ENCODE measurements around the gene MITF. TPM values are rescaled to one million over a fixed set of nuclear protein-coding genes. Genes with fewer than 3 reads are reported as not detected.

The MITF gene
- total RNA-seq, 1 experiment from 2014 or later, result 1.9 TPM

DNA sequence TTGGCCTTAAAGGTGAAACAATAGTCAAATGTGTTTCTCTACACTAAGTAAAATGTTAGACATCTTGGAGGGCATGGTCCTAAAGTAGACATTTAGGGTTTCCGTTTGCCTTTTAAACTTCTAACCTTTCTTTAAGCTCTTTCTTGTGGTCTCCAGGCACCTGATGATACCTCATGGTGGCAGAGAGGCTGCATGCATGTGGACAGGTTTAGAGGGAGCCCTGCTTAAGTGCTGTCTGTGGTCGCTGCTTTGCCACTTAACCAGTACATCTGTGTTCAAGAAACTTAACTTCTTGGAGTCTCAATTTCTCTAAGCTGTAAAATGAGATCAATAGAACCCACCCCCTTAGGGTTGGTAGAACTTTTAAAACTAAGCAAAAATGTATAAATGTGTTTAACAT is 6.2 kb downstream of the MITF start:
- Histone ChIP-seq H3K27ac (ENCODE audit: low read depth, low read length) (no peak overlapping the region), H3K9me2 (ENCODE audit: insufficient read depth) (no peaks in the 10 kb centered on the region), H3K4me3 (replicated peaks in 1 of 2; ENCODE audit: low read depth in 1 of 2, low read length in 2 of 2) (no peak overlapping the region), H2AFZ (ENCODE audit: low read depth, low read length, poor library complexity, severe bottlenecking) (no peak overlapping the region), H3K36me3 (ENCODE audit: control insufficient read depth in 1 of 2, insufficient read depth in 2 of 2, low read length in 2 of 2) (no peaks in the 10 kb centered on the region), H3K9me3 (ENCODE audit: control insufficient read depth in 1 of 2, insufficient read depth in 1 of 2, low read depth in 1 of 2, low read length in 2 of 2) (no peaks in the 10 kb centered on the region), H3K4me1 (ENCODE audit: control insufficient read depth in 1 of 2, insufficient read depth in 2 of 2, low read length in 2 of 2) (no peaks in the 10 kb centered on the region), H3K9ac (ENCODE audit: low read length) (no peak overlapping the region), H3K79me2 (ENCODE audit: insufficient read depth, low read length) (no peaks in the 10 kb centered on the region), H3K27me3 (ENCODE audit: insufficient read depth, low read length) (peaks cover 8% of the 10 kb centered on the region), H4K20me1 (ENCODE audit: insufficient read depth) (no peaks in the 10 kb centered on the region), H3K4me2 (ENCODE audit: low read length) (no peak overlapping the region)
- ChIA-PET POLR2A (no interaction called here), RAD21 (ENCODE audit: low non-redundant PET in 1 of 2, low total read pairs in 2 of 2, uncharacterized antibody in 2 of 2, unreplicated experiment in 2 of 2) (no interaction called here), CTCF (no interaction called here)
- DNase-seq (ENCODE audit: low read depth, low spot score) (no peak), ATAC-seq (no peak)
- TF ChIP-seq YY1 (IDR thresholded peaks at IDR 0.05; ENCODE audit: extremely low read depth, insufficient replicate concordance, low read depth, low read length), result no peak
- no peak for TF ChIP-seq FOSL1 (IDR thresholded peaks at IDR 0.05; ENCODE audit: low read depth)
- TF ChIP-seq JUND (IDR thresholded peaks at IDR 0.05), result no peak
- intact Hi-C loops (cut with micrococcal nuclease), result no loop called here
- BruUV-seq (replicated peaks), result no TSS peak

DNA sequence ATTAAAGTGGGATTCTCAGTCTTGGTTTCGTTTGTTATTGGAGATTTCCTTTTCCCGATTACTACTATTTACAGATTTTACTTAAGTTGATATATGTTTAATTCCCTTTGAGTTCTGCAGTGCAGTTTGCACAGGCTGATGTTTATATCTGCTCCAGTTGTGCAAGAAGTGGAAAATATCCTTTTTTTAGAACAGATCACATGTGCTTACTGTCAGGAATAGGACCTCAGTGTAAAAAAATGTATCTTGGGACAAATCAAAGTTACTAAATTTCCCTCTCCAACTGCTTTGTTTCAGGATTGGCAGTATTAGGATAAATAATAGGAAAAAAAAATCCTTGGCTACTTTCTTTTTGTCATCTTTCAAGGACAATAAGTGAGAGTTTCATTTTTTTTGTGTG is 6.9 kb downstream of the MITF start:
- no peaks in the 10 kb centered on the region for H3K79me2 ChIP-seq (ENCODE audit: insufficient read depth, low read length)
- intact Hi-C loops (cut with micrococcal nuclease), result no loop called here
- H3K4me1 ChIP-seq (ENCODE audit: control insufficient read depth in 1 of 2, insufficient read depth in 2 of 2, low read length in 2 of 2), result no peaks in the 10 kb centered on the region
- no peak overlapping the region for H3K4me3 ChIP-seq (replicated peaks in 1 of 2; ENCODE audit: low read depth in 1 of 2, low read length in 2 of 2)
- H2AFZ ChIP-seq (ENCODE audit: low read depth, low read length, poor library complexity, severe bottlenecking), result no peak overlapping the region
- ChIA-PET RAD21 (ENCODE audit: low non-redundant PET in 1 of 2, low total read pairs in 2 of 2, uncharacterized antibody in 2 of 2, unreplicated experiment in 2 of 2) (no interaction called here), POLR2A (no interaction called here), CTCF (no interaction called here)
- no peak overlapping the region for H3K4me2 ChIP-seq (ENCODE audit: low read length)
- no peaks in the 10 kb centered on the region for H3K9me3 ChIP-seq (ENCODE audit: control insufficient read depth in 1 of 2, insufficient read depth in 1 of 2, low read depth in 1 of 2, low read length in 2 of 2)
- DNase-seq (ENCODE audit: low read depth, low spot score) (no peak), ATAC-seq (no peak)
- peaks cover 8% of the 10 kb centered on the region for H3K27me3 ChIP-seq (ENCODE audit: insufficient read depth, low read length)
- no peak overlapping the region for H3K27ac ChIP-seq (ENCODE audit: low read depth, low read length)
- BruUV-seq (replicated peaks), result no TSS peak
- no peaks in the 10 kb centered on the region for H3K9me2 ChIP-seq (ENCODE audit: insufficient read depth)
- no peaks in the 10 kb centered on the region for H4K20me1 ChIP-seq (ENCODE audit: insufficient read depth)
- H3K36me3 ChIP-seq (ENCODE audit: control insufficient read depth in 1 of 2, insufficient read depth in 2 of 2, low read length in 2 of 2), result no peaks in the 10 kb centered on the region
- no peak for TF ChIP-seq ZFX (IDR thresholded peaks at IDR 0.05)
- TF ChIP-seq TCF7L2 (IDR thresholded peaks at IDR 0.05; ENCODE audit: borderline replicate concordance, extremely low read depth, insufficient read depth, insufficient read length), result no peak
- no peak for TF ChIP-seq EZH2 (IDR thresholded peaks at IDR 0.05)
- TF ChIP-seq SIN3A (IDR thresholded peaks at IDR 0.05; ENCODE audit: low read depth), result no peak
- no peak for TF ChIP-seq ELF1 (IDR thresholded peaks at IDR 0.05; ENCODE audit: borderline replicate concordance, low read depth)
- no peak for TF ChIP-seq POLR2A (IDR thresholded peaks at IDR 0.05; ENCODE audit: borderline replicate concordance, extremely low read depth, insufficient read depth, insufficient read length)
- TF ChIP-seq, protein P1, sequence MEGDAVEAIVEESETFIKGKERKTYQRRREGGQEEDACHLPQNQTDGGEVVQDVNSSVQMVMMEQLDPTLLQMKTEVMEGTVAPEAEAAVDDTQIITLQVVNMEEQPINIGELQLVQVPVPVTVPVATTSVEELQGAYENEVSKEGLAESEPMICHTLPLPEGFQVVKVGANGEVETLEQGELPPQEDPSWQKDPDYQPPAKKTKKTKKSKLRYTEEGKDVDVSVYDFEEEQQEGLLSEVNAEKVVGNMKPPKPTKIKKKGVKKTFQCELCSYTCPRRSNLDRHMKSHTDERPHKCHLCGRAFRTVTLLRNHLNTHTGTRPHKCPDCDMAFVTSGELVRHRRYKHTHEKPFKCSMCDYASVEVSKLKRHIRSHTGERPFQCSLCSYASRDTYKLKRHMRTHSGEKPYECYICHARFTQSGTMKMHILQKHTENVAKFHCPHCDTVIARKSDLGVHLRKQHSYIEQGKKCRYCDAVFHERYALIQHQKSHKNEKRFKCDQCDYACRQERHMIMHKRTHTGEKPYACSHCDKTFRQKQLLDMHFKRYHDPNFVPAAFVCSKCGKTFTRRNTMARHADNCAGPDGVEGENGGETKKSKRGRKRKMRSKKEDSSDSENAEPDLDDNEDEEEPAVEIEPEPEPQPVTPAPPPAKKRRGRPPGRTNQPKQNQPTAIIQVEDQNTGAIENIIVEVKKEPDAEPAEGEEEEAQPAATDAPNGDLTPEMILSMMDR (IDR thresholded peaks at IDR 0.05 in 2 of 3, conservative IDR thresholded peaks at IDR 0.05 in 1 of 3; ENCODE audit: borderline replicate concordance in 1 of 3, insufficient read depth in 1 of 3, low read depth in 2 of 3, low read length in 2 of 3), result no peak
- TF ChIP-seq CEBPB (IDR thresholded peaks at IDR 0.05; ENCODE audit: low read depth), result no peak
- no peak for TF ChIP-seq SP1 (IDR thresholded peaks at IDR 0.05; ENCODE audit: low read depth)
- TF ChIP-seq EGR1 (IDR thresholded peaks at IDR 0.05; ENCODE audit: low read depth), result no peak
- no peak for TF ChIP-seq JUND (IDR thresholded peaks at IDR 0.05)
- TF ChIP-seq, protein P2, sequence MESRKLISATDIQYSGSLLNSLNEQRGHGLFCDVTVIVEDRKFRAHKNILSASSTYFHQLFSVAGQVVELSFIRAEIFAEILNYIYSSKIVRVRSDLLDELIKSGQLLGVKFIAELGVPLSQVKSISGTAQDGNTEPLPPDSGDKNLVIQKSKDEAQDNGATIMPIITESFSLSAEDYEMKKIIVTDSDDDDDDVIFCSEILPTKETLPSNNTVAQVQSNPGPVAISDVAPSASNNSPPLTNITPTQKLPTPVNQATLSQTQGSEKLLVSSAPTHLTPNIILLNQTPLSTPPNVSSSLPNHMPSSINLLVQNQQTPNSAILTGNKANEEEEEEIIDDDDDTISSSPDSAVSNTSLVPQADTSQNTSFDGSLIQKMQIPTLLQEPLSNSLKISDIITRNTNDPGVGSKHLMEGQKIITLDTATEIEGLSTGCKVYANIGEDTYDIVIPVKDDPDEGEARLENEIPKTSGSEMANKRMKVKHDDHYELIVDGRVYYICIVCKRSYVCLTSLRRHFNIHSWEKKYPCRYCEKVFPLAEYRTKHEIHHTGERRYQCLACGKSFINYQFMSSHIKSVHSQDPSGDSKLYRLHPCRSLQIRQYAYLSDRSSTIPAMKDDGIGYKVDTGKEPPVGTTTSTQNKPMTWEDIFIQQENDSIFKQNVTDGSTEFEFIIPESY (IDR thresholded peaks at IDR 0.05; ENCODE audit: extremely low read depth, insufficient replicate concordance, low read length), result no peak
- H3K9ac ChIP-seq (ENCODE audit: low read length), result no peak overlapping the region

All from HCT116 (cell line).